Effector memory CD8-positive, alpha-beta T cell (primary cell): ENCODE data around the gene OSBPL5.

Experiments used
- ATAC-seq: fragments of 150-1000 bp; cut with Tn5 transposase; replicated peaks from 2 replicates; pipeline ENCODE4 v1.10.0; 2021; ENCODE audit warnings: mild to moderate bottlenecking, moderate library complexity
- DNase-seq, 3 experiments: peaks; one replicate each; pipeline ENCODE4 v3.0.0; 2021
- H3K27ac Mint-ChIP-seq, 2 donors: one replicate each; pipeline ENCODE4 v1.8.0; 2022; ENCODE audit warnings: mild to moderate bottlenecking in 2 of 2, mixed read lengths in 2 of 2, moderate library complexity in 2 of 2
- H3K27me3 Mint-ChIP-seq, 2 donors: one replicate each; pipeline ENCODE4 v1.8.0; 2022; ENCODE audit warnings: mixed read lengths in 2 of 2
- H3K36me3 Mint-ChIP-seq: one replicate; pipeline ENCODE4 v1.8.0; 2022; ENCODE audit warnings: mild to moderate bottlenecking, moderate library complexity, mixed read lengths; ENCODE audit not compliant: insufficient read depth
- H3K4me1 Mint-ChIP-seq, 2 donors: one replicate each; pipeline ENCODE4 v1.8.0; 2022; ENCODE audit warnings: low read depth in 2 of 2, mixed read lengths in 2 of 2
- H3K4me3 Mint-ChIP-seq, 2 donors: one replicate each; pipeline ENCODE4 v1.8.0; 2022; ENCODE audit warnings: mild to moderate bottlenecking in 2 of 2, mixed read lengths in 2 of 2, moderate library complexity in 2 of 2
- H3K9me3 Mint-ChIP-seq, 2 donors: one replicate each; pipeline ENCODE4 v1.8.0; 2022; ENCODE audit warnings: mixed read lengths in 2 of 2
- total RNA-seq, 9 experiments: gene quantifications; one replicate each; lab custom pipeline; 2026; lab: John Stamatoyannopoulos, UW

The OSBPL5 gene, protein sequence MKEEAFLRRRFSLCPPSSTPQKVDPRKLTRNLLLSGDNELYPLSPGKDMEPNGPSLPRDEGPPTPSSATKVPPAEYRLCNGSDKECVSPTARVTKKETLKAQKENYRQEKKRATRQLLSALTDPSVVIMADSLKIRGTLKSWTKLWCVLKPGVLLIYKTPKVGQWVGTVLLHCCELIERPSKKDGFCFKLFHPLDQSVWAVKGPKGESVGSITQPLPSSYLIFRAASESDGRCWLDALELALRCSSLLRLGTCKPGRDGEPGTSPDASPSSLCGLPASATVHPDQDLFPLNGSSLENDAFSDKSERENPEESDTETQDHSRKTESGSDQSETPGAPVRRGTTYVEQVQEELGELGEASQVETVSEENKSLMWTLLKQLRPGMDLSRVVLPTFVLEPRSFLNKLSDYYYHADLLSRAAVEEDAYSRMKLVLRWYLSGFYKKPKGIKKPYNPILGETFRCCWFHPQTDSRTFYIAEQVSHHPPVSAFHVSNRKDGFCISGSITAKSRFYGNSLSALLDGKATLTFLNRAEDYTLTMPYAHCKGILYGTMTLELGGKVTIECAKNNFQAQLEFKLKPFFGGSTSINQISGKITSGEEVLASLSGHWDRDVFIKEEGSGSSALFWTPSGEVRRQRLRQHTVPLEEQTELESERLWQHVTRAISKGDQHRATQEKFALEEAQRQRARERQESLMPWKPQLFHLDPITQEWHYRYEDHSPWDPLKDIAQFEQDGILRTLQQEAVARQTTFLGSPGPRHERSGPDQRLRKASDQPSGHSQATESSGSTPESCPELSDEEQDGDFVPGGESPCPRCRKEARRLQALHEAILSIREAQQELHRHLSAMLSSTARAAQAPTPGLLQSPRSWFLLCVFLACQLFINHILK
- 0.30 to 49.6 (median 3.5) reads per million in 9 experiments for total RNA-seq

DNA sequence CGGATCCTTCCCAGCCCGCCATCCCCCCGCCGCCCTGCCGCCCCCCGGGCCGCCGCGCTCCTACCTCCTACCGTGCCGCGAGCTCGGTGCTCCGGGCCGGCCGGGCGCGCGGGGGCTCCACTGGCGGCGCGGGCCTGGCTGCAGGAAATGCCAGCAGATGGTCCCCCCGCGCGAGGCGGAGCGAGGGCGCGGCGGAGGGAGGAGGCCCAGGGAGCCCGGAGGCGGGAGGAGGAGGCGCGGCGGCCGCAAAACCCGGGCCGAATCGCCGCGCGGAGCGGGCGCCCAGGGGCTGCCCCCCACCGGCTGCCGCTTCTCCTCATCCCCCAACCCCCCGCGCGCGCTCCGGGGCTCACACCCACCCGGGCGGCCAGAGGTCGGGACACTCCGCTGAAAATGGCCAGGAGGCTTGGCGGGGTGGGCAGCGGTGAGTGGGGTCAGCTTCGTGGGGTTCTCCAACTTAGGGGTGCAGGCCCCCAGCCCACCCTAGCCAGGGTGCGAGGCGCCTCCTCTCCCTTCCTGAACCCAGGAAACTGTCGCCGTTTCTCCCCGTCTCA lies at the start of gene OSBPL5:
OSBPL5 (minus strand) TSS at position 159 of the 554 bp plus-strand sequence. CDS start 36,162 bp downstream, outside the sequence.
- peak within 1 kb of the TSS; percentile 67 to 96 for H3K27ac Mint-ChIP-seq
- DNase-seq: peak; percentile 39 to 58 (median 57)
- H3K9me3 Mint-ChIP-seq: no peaks in the 10 kb centered on the region

DNA sequence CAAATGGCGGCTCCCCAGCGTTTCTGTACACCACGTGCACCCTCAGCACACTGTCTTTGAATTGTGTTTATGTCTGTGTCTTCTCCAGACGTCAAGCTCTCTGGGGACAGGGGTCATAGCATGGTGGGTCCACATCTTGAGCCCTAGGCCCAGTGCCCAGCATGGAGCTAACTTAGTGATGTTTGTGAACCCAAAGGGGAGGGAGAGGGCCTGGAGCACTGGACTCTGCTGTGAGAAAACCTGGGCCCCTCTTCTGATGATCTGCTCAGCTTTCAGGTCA lies 49.2 kb upstream of the OSBPL5 start:
- ATAC-seq: no peak
- Mint-ChIP-seq H3K4me3 (no peak overlapping the region), H3K9me3 (peaks cover 0 to 3% of the 10 kb centered on the region in 2 donors), H3K4me1 (peaks cover 8% of the 10 kb centered on the region in 2 donors), H3K27ac (peak overlapping the region in 1 of 2 donors; percentile 24), H3K36me3 (peaks cover 10% of the 10 kb centered on the region), H3K27me3 (peaks cover 26 to 51% of the 10 kb centered on the region in 2 donors)
- DNase-seq: no peak

More for the DNA sequence above, at the start of gene OSBPL5:
- Mint-ChIP-seq H3K4me1 (peaks cover 28 to 45% of the 10 kb centered on the region in 2 donors), H3K4me3 (peak within 1 kb of the TSS; percentile 84), H3K27me3 (peaks cover 17 to 19% of the 10 kb centered on the region in 2 donors), H3K36me3 (no peaks in the 10 kb centered on the region)
- ATAC-seq: peak; percentile 78

DNA sequence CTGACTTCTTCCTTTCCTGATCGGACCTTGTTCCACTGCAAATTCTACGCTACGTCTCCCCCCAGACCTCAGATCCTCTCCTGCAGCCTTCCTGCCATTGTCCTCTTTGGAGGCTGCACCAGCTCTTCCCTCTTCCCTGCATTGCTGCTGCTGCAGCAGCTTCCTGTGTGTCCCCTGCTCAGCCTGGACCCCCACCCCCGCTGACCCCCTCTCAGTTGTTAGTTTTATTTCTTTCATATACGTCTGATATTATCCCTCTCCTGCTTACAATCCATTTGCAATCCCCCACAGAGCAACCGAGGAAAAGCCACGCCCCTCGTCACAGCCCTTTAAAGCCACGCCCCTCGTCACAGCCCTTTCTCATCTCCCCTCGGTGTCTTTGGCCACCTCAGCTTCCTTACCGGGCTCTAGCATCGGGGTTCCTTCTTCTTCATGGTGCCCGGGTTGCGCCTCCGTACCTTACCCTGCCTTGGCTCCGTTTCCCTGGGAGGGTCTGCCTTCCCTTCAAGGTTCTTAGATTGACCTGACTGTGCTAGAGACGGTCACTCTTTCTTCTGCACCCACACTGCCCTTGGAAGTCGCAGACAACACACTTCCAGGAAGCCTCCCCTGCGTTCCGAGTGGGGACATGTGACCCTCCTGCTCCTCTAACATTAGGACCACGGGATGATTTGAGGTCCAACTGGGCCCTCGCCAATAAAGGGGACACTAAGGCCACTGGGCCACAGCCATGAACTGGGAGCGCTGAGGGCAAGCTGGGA lies 48.7 kb upstream of the OSBPL5 start:
- Mint-ChIP-seq H3K9me3 (peaks cover 0 to 3% of the 10 kb centered on the region in 2 donors), H3K27ac (peak overlapping the region in 1 of 2 donors; percentile 24)
- no peak for ATAC-seq

DNA sequence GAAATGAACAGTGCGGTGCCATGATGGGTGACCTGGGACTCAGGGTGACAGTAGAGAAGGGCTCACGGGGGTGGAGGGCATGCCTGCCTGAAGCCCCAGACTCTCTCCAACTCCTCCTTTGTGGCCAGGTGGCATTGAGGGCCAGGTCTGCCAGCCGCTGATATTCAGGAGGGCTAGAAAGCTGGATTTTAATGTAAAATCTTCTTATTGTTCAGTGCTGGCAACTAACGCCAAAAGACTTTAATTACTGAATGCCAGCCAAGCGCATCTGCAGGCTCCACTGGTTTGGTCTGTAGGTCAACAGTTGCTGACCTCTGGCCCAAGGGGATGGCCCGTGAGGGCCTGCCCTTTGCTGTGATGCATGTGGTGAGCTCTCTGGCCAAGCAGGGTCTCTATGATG lies 43.2 kb upstream of the OSBPL5 start:
- ATAC-seq: no peak
- no peak overlapping the region for H3K27ac Mint-ChIP-seq
- H3K4me3 Mint-ChIP-seq: no peak overlapping the region
- H3K4me1 Mint-ChIP-seq: peaks cover 7 to 8% of the 10 kb centered on the region in 2 donors
- DNase-seq: no peak
- H3K27me3 Mint-ChIP-seq: peaks cover under 1 to 11% of the 10 kb centered on the region in 2 donors
- H3K9me3 Mint-ChIP-seq: peaks cover 0 to 3% of the 10 kb centered on the region in 2 donors
- peaks cover 3% of the 10 kb centered on the region for H3K36me3 Mint-ChIP-seq

More for the DNA sequence above, 48.7 kb upstream of the OSBPL5 start:
- no peak overlapping the region for H3K4me3 Mint-ChIP-seq
- no peak for DNase-seq
- H3K36me3 Mint-ChIP-seq: peaks cover 10% of the 10 kb centered on the region
- H3K27me3 Mint-ChIP-seq: peaks cover 26 to 51% of the 10 kb centered on the region in 2 donors
- peaks cover 8% of the 10 kb centered on the region in 2 donors for H3K4me1 Mint-ChIP-seq

DNA sequence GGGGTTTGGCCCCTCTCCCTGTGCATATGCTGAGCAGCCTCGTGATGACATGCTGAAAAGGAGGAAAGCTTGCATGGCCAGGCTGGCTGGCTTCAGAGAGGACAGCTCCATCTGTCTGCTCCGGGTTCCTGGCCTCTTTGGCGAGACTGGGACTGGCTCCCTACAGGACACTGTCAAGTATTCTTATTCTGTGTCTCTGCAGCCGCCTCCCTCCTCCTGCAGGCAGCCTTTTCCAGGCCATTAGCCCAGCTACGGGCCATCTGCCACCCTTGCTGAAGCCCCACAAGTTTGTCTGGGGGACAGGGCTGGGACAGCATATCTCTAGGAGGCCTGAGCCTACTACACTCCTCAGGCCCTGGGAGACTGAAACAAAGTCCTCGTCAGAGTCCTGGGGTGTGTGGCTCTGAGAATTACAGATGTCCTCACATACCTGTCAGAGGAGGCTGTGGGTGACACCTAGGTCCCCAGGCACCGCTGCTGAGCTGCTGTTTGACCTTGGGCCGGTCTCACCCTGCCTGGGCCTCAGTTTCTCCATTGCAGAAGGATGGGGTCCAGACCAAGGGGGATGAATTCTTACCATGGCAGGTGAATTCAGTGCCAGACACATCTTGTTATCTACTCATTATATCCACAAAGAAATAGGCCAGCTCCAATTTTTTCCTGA lies 42.5 kb upstream of the OSBPL5 start:
- Mint-ChIP-seq H3K9me3 (peaks cover 0 to 3% of the 10 kb centered on the region in 2 donors), H3K4me3 (no peak overlapping the region), H3K4me1 (peaks cover 7 to 9% of the 10 kb centered on the region in 2 donors), H3K36me3 (peaks cover 3% of the 10 kb centered on the region), H3K27ac (no peak overlapping the region), H3K27me3 (peaks cover 0 to 11% of the 10 kb centered on the region in 2 donors)
- no peak for DNase-seq
- no peak for ATAC-seq

DNA sequence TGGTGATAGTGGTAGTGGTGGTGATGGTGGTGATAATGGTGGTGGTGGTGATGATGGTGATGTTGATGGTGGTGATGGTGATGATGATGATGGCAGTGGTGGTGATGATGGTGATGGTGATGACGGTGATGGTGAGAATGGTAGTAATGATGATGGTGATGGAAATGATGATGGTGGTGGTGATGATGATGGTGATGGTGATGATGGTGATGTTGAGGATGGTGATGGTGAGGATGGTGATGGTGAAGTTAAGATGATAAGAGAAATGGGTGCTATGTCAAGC lies 41.8 kb upstream of the OSBPL5 start:
- Mint-ChIP-seq H3K4me3 (no peak overlapping the region), H3K27ac (no peak overlapping the region), H3K4me1 (peaks cover 9 to 12% of the 10 kb centered on the region in 2 donors), H3K36me3 (peaks cover 3% of the 10 kb centered on the region), H3K27me3 (peaks cover 2 to 14% of the 10 kb centered on the region in 2 donors), H3K9me3 (peaks cover 0 to 3% of the 10 kb centered on the region in 2 donors)
- no peak for ATAC-seq
- DNase-seq: no peak

DNA sequence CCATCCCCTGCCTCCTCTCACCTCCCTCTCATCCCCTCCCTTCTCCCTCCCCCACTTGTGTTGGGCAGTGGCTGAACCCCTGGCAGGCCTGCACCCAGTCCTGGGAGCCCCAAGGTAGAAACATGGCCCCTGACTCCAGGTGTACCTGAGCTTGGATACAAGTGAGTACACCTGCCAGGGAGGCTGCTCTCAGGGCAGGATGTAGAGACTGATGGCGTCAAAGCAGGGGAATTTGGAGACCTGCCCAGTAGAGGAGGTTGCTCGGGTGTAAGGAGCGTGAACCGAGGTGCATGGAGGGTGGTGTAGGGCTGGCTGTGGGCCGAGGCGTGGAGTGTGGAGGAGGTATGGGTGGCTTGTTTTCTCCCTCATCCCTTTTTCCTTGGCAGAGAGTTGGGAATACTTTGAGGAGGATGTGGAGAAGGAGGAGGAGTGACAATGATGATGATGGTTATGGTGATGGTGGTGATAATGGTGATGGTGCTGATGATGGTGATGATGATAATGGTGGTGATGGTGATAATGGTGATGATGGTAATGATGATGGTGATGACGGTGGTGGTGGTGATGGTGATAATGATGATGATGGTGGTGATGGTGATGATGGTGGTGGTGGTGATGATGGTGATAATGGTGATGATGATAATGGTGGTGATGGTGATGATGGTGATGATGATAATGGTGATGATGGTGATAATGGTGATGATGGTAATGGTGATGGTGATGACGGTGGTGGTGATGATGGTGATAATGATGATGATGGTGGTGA lies 41.2 kb upstream of the OSBPL5 start:
- Mint-ChIP-seq H3K4me1 (peaks cover 9 to 12% of the 10 kb centered on the region in 2 donors), H3K4me3 (no peak overlapping the region), H3K27me3 (peaks cover 5 to 14% of the 10 kb centered on the region in 2 donors), H3K27ac (no peak overlapping the region), H3K9me3 (no peaks in the 10 kb centered on the region), H3K36me3 (peaks cover 3% of the 10 kb centered on the region)
- no peak for DNase-seq
- ATAC-seq: peak; percentile 47

DNA sequence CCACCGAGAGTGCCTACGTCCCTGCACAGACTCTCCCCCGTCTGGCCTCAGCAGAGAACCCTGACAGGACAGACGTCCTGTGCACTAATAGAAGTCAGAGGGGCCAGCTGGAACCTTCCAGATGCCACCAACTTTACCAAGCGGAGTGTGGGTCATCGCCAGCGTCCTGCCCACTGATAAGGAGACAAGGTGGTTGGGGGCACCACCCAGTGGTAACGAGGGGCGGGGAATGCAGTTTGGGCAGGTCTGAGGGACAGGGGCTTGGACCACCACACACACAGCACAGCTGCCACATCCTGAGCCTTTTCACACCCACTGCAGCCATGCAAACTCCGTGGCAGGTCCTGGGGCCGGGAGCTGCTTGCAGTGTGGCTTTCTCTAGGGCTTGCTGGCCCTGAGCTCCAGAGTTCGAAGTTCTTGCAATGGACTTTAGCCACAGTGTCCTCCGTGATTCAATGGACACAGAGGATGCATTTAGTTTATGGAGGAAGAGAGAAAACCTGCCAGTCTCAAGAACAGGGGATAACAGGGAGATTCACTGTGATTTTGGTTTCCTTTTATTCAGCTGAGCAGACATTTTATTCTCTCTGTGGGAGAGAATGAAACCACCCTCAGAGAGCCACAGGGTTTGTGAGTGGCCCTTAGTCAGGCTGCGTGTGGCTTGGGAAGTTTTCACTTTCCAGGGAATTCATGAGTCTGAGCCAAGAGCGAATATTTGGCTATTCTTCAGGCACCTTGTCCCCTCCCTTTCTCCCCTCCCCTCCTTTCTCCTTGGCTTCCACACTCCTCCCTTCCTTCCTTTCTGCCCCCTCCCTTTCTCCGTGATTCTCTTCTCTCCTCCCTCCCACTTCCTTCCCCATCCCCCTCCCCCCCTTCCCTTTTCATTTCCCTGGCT lies 40.4 kb upstream of the OSBPL5 start:
- Mint-ChIP-seq H3K27me3 (peaks cover 5 to 23% of the 10 kb centered on the region in 2 donors), H3K36me3 (peaks cover 3% of the 10 kb centered on the region), H3K4me1 (peaks cover 9 to 12% of the 10 kb centered on the region in 2 donors), H3K27ac (peak overlapping the region; percentile 6 to 7), H3K9me3 (no peaks in the 10 kb centered on the region), H3K4me3 (peak overlapping the region in 1 of 2 donors; percentile 11)
- DNase-seq (no peak), ATAC-seq (peak; percentile 62)

DNA sequence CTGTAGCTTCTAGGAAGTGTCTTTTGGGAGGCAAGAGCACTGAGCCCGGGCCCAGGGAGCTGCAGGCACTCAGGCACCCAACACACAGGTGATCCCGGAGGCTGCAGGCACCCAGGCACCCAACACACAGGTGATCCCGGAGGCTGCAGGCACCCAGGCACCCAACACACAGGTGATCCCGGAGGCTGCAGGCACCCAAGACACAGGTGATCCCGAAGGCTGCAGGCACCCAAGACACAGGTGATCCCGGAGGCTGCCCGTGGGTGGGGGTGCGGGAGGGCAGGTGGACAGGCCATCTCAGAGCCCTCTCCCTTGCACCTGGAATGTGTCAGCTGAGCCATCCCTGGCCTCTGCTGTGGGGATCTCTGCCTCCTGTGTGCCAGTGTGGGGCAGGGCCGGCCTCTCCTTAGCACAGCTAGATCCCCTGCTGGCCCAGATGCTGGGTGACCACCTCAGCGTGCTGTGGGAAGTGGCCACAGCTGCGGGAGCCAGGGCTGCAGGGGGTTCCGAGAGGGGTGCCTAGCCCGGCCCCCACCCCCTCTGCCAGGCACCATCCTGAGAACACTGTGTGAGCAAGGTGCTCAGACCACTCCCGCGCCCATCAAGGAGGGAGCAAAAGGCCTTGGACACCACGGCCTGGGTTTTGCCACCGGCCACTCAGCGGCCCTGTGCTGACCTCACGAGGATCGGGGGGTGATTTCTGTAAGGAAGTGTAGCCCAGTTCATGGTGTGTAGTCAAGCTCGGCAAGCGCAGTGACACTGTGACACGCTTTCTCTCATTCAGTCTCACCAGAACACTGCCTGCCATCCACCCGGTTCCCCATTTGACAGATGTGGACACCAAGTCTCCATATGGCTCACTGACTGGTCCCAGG lies 39.3 kb upstream of the OSBPL5 start:
- Mint-ChIP-seq H3K9me3 (no peaks in the 10 kb centered on the region), H3K27me3 (peaks cover 5 to 34% of the 10 kb centered on the region in 2 donors), H3K36me3 (no peaks in the 10 kb centered on the region), H3K4me1 (peaks cover 9 to 12% of the 10 kb centered on the region in 2 donors), H3K27ac (no peak overlapping the region), H3K4me3 (no peak overlapping the region)
- DNase-seq (no peak), ATAC-seq (no peak)

DNA sequence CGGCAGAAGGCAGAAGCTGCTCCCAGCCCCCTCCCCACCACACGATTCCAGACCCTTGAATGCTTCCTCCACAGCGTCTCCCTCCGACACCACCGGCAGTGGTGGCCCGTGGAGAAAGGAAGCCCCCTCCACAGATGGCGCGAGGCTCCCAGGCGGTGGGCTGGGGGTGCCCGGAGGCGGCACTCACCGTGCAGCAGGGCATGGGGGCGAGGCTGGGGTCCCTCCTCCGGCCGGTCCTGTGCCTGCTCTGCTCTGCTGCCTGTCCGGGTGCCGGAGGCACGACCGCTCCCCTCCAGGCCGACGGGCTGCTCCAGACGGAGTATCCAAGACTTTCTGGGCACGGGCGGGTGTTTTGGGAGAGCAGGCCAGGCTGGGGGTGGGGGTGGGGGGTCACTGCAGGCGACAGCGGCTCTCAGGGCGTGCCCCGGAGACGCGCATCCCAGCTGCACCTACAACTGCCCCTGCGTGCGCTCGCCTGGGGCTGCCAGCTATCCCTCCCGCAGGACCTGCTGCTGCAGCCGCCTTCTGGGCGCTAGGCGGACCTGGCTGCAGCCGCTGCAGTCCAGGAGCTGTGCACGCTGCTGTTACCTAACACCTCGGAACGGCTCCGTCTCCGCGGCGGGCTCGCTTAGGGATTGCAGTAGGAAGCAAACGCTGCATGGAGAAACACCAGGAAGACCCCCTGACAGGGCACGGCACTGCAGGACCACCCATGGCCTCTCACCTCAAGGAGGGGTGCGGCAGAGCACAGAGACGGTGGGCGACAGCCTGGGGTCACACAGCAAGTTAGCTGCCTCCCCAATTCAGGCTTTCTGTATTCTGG lies 38.3 kb upstream of the OSBPL5 start:
- no peak overlapping the region for H3K27ac Mint-ChIP-seq
- H3K36me3 Mint-ChIP-seq: no peaks in the 10 kb centered on the region
- no peak for DNase-seq
- ATAC-seq: no peak
- peaks cover 5 to 40% of the 10 kb centered on the region in 2 donors for H3K27me3 Mint-ChIP-seq
- H3K4me3 Mint-ChIP-seq: no peak overlapping the region
- H3K9me3 Mint-ChIP-seq: no peaks in the 10 kb centered on the region
- H3K4me1 Mint-ChIP-seq: peaks cover 9 to 12% of the 10 kb centered on the region in 2 donors
